HUDEP-2 (cell line): ENCODE data around the gene RBM5.

Experiments used
- DNase-seq, 76 experiments: peaks; one replicate each; lab custom pipeline; 2025; ENCODE audit not compliant: unreplicated experiment in 76 of 76; lab: John Stamatoyannopoulos, UW

Gene RBM5

DNA sequence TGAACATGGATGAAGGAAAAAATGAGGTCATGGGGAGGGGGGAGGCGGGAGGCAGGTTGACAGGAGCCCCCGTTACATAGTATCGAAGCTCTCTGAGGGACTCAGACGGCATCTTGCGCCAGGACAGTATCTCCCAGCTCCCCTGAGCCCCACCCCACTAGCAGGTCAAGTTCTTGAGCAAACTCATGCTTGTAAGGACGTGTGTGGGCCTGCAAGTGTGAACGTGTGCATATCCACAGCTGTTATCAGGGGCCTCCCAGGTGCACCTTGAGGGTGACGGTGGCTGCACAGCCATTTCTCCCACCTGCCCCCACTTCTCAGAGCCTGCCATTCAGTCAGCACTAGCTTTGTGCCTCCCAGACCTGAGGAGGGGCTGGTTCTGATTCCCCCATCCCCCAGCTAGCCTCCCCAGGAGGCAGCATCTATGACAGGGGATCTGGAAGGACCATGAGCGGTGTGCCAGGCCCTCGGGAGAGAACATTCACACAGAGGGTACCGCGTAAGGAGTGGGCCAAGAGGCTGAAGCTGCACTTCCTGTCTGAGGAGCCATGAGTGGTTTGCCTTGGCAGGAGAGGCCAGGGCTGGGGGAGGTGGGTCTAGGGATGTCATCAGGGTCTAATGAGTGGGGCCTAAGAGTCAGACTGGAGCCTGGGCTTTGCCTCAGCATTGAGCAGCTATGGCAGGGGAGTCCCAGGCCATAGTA is 69.3 kb downstream of the RBM5 start:
- no peak for DNase-seq

DNA sequence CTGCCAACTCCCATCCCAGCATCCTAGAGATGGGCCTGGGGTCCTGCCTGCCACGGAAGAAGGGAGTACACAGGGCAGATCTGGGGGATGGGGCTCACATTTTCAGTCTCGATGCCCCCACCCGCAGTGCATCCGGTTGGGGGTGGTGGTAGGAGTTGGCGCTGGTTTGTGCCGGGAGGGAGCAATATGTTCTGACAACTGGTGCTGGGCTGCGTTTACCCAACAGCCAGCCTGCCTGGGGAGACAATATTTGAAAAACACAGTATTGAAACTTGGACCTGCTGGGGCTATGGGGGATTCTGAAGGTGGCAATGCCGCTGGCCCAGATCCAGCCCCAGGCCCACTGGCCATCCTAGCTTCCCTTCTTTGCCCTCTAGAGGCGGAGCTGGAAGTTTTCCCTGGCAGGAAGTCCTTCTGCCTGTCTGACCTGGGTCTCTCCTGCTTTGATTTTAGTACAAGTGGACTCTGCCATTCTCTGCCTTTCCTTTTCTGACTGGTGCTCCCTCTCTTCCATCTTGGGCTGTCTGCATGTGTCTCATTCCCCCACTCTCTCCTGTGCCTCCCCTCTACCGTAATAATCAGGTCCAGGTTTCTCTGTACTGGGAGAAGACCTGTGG is 69.9 kb downstream of the RBM5 start:
- no peak for DNase-seq

DNA sequence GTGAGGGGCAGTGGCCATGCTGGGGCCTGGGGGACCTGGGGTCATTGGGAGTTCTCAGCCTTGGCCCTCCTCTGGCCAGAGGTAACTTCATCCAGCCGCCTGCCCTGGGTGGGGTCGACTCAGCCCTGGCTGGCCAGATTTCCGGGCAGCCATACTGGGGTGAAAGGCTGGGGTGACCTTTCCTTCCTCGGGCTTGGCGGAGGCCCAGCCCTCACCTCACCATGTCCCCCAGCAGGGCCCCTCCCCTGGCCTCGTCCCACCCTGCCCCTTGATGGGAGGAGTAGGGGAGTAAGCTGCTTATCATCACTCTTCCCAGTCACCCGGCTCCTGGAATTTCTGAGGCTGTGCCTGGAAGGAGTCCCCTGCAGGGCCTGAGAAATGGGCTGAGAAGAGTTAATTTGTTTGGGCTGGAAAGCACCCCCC is 71.9 kb downstream of the RBM5 start:
- no peak for DNase-seq

DNA sequence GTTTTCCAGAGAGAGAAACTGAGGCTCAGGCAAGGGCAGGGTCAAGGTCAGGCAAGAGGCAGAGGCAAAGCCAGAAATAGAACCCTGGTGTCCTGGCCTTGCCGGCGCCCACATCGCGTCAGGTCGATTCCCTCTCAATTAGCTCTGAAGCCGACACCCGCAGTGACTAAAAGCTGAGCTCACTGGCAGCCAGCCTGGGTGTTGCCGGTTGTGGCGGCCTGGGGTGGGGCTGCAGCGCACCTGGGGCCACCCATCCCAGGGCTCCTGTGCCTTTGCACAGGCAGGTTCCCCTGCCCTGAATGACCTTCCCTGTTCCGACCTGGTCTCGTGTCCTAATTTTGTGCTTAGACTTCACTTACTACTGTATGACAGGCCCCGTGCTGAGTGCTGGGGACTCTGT is 72.6 kb downstream of the RBM5 start:
- DNase-seq: no peak

- no peak for DNase-seq
These were observed 73.5 kb downstream of the RBM5 start for GRCh38 chr3:50162034-50162883.

- no peak for DNase-seq
These were observed 75.1 kb downstream of the RBM5 start for GRCh38 chr3:50163572-50164455.

DNA sequence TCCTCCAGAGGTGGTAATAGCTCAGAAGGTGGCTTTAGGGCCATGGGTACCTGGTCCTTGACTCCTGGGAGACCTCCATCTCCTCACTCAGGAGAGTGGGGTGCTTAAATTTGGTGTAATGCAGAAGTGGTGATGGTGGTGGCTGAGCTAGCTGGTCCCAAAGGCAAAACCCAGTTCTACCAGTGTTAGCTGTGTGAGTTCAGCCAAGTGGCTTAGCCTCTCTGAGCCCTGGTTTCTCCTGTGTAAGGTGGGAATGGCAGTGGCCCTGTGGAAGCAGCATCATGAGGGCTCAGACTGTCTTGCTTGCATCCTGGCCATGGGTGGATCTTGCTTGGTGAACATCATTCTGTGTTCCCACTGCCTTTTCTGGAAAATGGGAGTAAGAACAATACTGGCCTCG is 75.8 kb downstream of the RBM5 start:
- no peak for DNase-seq

- no peak for DNase-seq
These were observed 76.5 kb downstream of the RBM5 start for GRCh38 chr3:50164984-50165909.

DNA sequence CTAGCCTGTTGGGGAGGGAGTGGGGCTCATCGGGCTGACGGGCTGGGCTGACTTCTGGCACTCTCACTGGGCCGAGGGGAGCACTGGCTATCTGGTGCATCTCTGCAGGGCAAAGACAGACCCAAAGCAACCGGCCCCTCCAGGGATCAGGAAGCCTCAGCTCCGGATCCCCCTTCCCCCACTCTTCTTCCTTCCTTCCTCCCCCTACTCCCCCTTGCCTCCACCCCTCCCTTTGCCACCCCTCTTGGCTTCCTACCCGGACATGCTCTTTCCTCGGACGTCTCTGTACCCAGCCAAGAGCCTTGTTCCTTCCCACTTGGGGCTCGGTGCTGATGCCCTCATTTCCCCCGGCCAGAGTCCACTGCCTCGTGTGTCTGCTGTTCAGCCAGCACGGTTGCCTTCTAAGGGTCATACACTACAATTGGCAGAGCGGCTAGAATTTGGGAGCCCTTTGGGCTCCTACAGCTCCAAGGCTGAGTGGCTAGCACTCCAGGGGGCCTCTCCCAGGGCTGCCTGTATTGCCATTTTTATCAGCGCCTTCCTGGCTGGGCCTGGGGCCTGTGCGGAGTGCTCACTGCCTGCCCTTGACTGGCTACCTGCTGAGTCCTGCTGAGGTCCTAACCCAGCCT is 77.3 kb downstream of the RBM5 start:
- DNase-seq: no peak

DNA sequence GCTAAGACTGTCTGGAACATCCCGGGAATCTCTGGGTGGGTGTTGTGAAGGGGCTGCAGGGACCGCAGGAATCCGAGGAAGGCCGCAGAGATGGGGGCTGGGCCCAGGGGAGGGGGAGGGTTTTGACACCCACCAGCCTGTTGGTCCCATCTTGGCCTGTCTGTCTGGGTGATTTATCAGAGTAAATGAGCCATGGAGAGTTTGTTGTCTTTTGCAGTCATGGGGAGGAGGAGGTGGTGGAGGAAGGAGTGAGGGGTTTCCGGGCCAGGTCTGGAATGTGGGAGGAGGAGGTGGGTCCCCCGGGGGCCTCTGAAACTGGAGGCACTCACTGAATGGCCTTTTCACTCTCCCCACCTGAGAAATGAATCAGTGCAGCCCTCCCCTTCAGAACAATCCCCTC is 77.9 kb downstream of the RBM5 start:
- DNase-seq: no peak

DNA sequence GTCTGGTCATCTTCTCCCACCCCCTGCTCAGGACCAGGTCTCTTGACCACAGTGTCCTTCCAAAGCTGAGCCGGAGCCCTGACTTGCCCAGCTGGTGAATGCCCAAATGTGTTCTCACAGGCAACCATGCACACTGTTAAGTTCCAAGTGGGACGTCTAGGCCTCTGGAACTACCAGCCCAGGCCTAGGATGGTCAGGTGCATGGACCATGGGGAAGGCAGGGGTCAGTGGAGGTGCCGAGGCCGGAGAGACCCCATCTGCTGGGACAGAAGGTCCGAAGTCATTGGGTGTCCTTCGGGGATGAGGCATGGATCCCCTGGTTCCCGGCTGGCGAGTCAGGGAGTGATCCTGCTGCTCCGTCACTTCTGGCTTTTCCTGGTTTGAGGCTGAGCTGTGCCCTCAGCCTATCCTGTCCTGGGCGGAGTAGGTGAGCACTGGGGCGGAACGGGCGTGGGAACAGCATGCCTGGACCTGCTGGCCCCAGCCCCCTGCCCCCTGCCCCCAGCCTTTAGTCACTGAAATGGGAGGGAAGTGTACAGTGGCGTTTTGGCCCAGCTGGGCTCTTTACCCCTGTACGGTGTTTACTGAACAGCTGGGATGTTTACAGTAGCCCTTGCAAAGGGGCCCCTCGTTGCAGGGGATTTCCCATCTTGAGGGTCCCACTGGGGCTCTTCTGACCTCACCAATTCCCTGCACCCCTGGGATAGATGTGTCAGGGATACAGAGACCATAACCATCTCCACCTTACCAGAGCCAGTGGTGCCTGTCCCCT is 78.5 kb downstream of the RBM5 start:
- DNase-seq: no peak

- no peak for DNase-seq
These were observed 79.1 kb downstream of the RBM5 start for GRCh38 chr3:50167841-50168209.

DNA sequence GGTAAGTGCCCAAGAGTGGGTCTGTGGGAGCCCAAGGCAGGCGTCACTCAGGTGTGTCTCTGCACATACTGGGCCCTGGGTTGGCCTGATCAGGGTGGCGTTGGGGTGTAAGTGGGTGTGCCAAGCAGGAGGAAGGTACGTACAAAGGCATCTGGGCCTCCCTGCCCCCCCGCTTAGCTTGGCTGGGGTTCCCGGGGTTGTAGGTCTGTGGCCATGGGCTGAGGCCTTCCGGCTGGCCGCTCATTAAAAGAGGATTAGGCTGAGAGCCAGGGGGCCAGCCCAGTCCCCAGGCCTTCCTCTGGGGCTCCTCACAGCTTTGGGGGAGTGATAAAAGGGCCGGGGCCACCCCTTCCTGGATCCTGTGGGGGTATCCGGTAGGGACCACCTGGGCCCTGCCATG is 79.7 kb downstream of the RBM5 start:
- DNase-seq: no peak
